HG03521 (cell line): ENCODE measurements around the gene SOSTDC1.
"Not testable (repeated sequence)": the region's sequence is repeated elsewhere in the genome, so short reads cannot be mapped to it uniquely, and the experiment has no call there.

Experiments used
- ATAC-seq: cut with Tn5 transposase; IDR thresholded peaks from one replicate; pipeline ENCODE4 v1.9.1; 2021; ENCODE audit warnings: mild to moderate bottlenecking, moderate library complexity; ENCODE audit not compliant: unreplicated experiment

Gene SOSTDC1

GRCh38 chr7:16465469-16466361 is at the start of gene SOSTDC1:
Gene SOSTDC1, minus strand, starts transcription at chr7:16465738. Its CDS starts 70 bp downstream, at chr7:16465668.
- ATAC-seq: no peak

GRCh38 chr7:16514729-16515128 is 49.2 kb upstream of the SOSTDC1 start:
- ATAC-seq: no peak

GRCh38 chr7:16514271-16514670 is 48.7 kb upstream of the SOSTDC1 start:
- no peak for ATAC-seq

GRCh38 chr7:16512097-16512496 is 46.6 kb upstream of the SOSTDC1 start:
- no peak for ATAC-seq

- no peak for ATAC-seq
Observed at GRCh38 chr7:16511314-16511713, 45.8 kb upstream of the SOSTDC1 start.

GRCh38 chr7:16509829-16510228 is 44.3 kb upstream of the SOSTDC1 start:
- ATAC-seq: no peak

GRCh38 chr7:16506422-16506821 is 40.9 kb upstream of the SOSTDC1 start:
- ATAC-seq: not testable (repeated sequence)

- no peak for ATAC-seq
Observed at GRCh38 chr7:16504019-16504418, 38.5 kb upstream of the SOSTDC1 start.

- no peak for ATAC-seq
Observed at GRCh38 chr7:16502303-16502702, 36.8 kb upstream of the SOSTDC1 start.

- ATAC-seq: no peak
Observed at GRCh38 chr7:16498122-16498521, 32.6 kb upstream of the SOSTDC1 start.

GRCh38 chr7:16494955-16495719 is 29.6 kb upstream of the SOSTDC1 start:
- ATAC-seq: no peak

- ATAC-seq: no peak
Observed at GRCh38 chr7:16494551-16494950, 29.0 kb upstream of the SOSTDC1 start.

GRCh38 chr7:16493266-16493665 is 27.7 kb upstream of the SOSTDC1 start:
- no peak for ATAC-seq

GRCh38 chr7:16492513-16493062 is 27.1 kb upstream of the SOSTDC1 start:
- ATAC-seq: no peak

- ATAC-seq: no peak
Observed at GRCh38 chr7:16491148-16491547, 25.6 kb upstream of the SOSTDC1 start.

GRCh38 chr7:16484453-16485158 is 19.1 kb upstream of the SOSTDC1 start:
- no peak for ATAC-seq

- no peak for ATAC-seq
Observed at GRCh38 chr7:16479591-16479990, 14.1 kb upstream of the SOSTDC1 start.

- ATAC-seq: no peak
Observed at GRCh38 chr7:16479161-16479560, 13.6 kb upstream of the SOSTDC1 start.

GRCh38 chr7:16471933-16472332 is 6.4 kb upstream of the SOSTDC1 start:
- no peak for ATAC-seq

- no peak for ATAC-seq
Observed at GRCh38 chr7:16463949-16464715, 1.4 kb downstream of the SOSTDC1 start.
